Measurements from ENCODE around the gene SRGAP1. TPM values are rescaled to one million over a fixed set of nuclear protein-coding genes. Genes with fewer than 3 reads are reported as not detected.

Gene SRGAP1
- total and polyA plus RNA-seq, 2 of the 13 experiments (the other 11 are each of a cell fraction or from before 2014, with no cell fraction given): 1.6 to 3.4 TPM

DNA sequence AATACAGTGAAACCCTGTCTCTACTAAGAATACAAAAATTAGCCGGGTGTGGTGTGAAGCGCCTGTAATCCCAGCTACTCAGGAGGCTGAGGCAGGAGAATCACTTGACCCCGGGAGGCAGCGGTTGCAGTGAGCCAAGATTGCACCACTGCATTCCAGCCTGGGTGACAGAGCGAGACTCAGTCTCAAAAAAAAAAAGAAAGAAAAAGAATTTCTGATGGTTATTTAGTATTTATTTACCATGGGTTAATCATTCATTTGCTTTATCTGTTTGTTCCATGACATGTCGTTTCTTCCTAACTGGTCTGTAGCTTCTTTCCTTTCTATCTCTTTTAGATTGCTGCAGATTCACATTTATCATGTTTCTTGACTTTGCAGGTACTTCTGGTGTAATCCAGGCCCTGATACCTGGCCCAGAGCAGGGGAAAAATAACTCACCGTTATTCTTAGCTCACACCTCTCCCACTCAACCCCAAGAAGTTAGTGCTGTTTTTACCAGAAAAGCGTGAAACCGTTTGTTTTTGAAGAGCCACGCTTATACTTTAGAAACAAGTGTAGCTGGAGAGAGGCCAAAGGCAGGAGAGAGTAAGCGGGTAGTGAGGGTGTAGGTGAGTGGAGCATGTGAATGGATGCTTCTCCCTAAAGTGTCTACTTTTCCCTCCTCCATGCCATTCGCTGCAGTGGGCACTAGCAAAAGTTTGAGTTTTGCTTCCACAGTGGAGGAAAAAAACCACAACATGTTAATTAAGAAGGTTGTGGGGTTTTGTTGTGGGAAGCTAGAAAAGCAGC lies 45.4 kb downstream of the SRGAP1 start (continued):
- TF ChIP-seq, protein P1, sequence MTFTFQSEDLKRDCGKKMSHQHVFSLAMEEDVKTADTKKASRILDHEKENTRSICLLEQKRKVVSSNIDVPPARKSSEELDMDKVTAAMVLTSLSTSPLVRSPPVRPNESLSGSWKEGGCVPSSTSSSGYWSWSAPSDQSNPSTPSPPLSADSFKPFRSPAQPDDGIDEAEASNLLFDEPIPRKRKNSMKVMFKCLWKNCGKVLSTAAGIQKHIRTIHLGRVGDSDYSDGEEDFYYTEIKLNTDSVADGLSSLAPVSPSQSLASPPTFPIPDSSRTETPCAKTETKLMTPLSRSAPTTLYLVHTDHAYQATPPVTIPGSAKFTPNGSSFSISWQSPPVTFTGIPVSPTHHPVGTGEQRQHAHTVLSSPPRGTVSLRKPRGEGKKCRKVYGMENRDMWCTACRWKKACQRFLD (CRISPR knock-in tag; IDR thresholded peaks at IDR 0.05; ENCODE audit: borderline replicate concordance): no peak
- TF ChIP-seq PHF21A (CRISPR knock-in tag; IDR thresholded peaks at IDR 0.05) (peak; percentile 35; the same call in 1 of the 2 replicates), ZIK1 (CRISPR knock-in tag; IDR thresholded peaks at IDR 0.05; ENCODE audit: borderline replicate concordance, low read depth) (no peak), ZNF460 (CRISPR knock-in tag; IDR thresholded peaks at IDR 0.05; ENCODE audit: borderline replicate concordance) (no peak), ZNF720 (CRISPR knock-in tag; IDR thresholded peaks at IDR 0.05) (no peak), ARNTL (CRISPR knock-in tag; IDR thresholded peaks at IDR 0.05) (no peak), ZNF800 (CRISPR knock-in tag; IDR thresholded peaks at IDR 0.05) (no peak), CREB3 (CRISPR knock-in tag; IDR thresholded peaks at IDR 0.05) (0 out of 2 replicates have a peak, but pooled peaks have one; percentile 13)
